NCI-H2196 treated with DMSO at 0.1 percent for 48 hours (cell line): ENCODE results near the gene OR7A17.

Experiments
- DNase-seq: peaks from one replicate; lab custom pipeline; 2025; ENCODE audit not compliant: unreplicated experiment; lab: John Stamatoyannopoulos, UW

Gene OR7A17

GRCh38 chr19:14886032-14886431, at the start of gene OR7A17:
Gene OR7A17 (minus strand): TSS chr19:14886132. CDS start chr19:14881355, 4,777 bp downstream.
- DNase-seq = no peak

- DNase-seq = no peak
Observed at GRCh38 chr19:14933506-14933905, 47.6 kb upstream of the OR7A17 start.

- DNase-seq = no peak
Observed at GRCh38 chr19:14916848-14917247, 30.9 kb upstream of the OR7A17 start.

- no peak for DNase-seq
Observed at GRCh38 chr19:14915116-14915515, 29.2 kb upstream of the OR7A17 start.

- no peak for DNase-seq
Observed at GRCh38 chr19:14906711-14907110, 20.8 kb upstream of the OR7A17 start.

GRCh38 chr19:14901675-14902260, 15.8 kb upstream of the OR7A17 start:
- DNase-seq = no peak

GRCh38 chr19:14890643-14891379, 4.9 kb upstream of the OR7A17 start:
- no peak for DNase-seq

- DNase-seq = no peak
Observed at GRCh38 chr19:14889994-14890642, 4.2 kb upstream of the OR7A17 start.

- no peak for DNase-seq
Observed at GRCh38 chr19:14871619-14872230, 14.2 kb downstream of the OR7A17 start.

- DNase-seq = no peak
Observed at GRCh38 chr19:14868497-14868896, 17.4 kb downstream of the OR7A17 start.

- no peak for DNase-seq
Observed at GRCh38 chr19:14848822-14849221, 37.1 kb downstream of the OR7A17 start, which contains the start of gene OR7A10. Gene OR7A10 (minus strand): TSS chr19:14848922. CDS start chr19:14841877, 7,045 bp downstream.

- no peak for DNase-seq
Observed at GRCh38 chr19:14843578-14843977, 42.4 kb downstream of the OR7A17 start.

GRCh38 chr19:14843169-14843568, 42.8 kb downstream of the OR7A17 start:
- DNase-seq = no peak

GRCh38 chr19:14840206-14840605, 45.7 kb downstream of the OR7A17 start:
- DNase-seq = no peak

- DNase-seq = no peak
Observed at GRCh38 chr19:14837391-14837790, 48.5 kb downstream of the OR7A17 start.

- DNase-seq = no peak
Observed at GRCh38 chr19:14835011-14835410, 50.9 kb downstream of the OR7A17 start, which contains the start of the genes OR7A5 and OR7C1. Gene OR7A5 (minus strand): TSS chr19:14835185. CDS start chr19:14828241, 6,944 bp downstream. Gene OR7C1 (minus strand): TSS chr19:14835185. CDS start chr19:14800136, 35,049 bp downstream.

- no peak for DNase-seq
Observed at GRCh38 chr19:14830702-14831101, 55.2 kb downstream of the OR7A17 start.
